Astrocyte (in vitro differentiated cells and primary cell): Measurements from ENCODE around the gene ABCA1. TPM values are rescaled to one million over a fixed set of nuclear protein-coding genes. Genes with fewer than 3 reads are reported as not detected.
A peak's percentile ranks its signal among the peaks of the same experiment; 100 is the strongest.

Source experiments
- DNase-seq: peaks from one replicate; pipeline ENCODE4 v3.0.0-alpha.2; 2010; ENCODE audit warnings: low read depth
- FAIRE-seq: peaks from 2 replicates; lab custom pipeline; 2011; peaks lifted over from hg19 to GRCh38; lab: Jason Lieb, UNC
- H2AFZ ChIP-seq: 2 replicates; pipeline ENCODE4 v1.6.0; 2012; ENCODE audit warnings: low read depth, low read length, inconsistent platforms
- H3K27ac ChIP-seq: 2 replicates; pipeline ENCODE4 v1.5.1; 2011; ENCODE audit warnings: low read depth, low read length, inconsistent platforms
- H3K27me3 ChIP-seq: 2 replicates; pipeline ENCODE4 v1.6.0; 2011; ENCODE audit warnings: low read length, inconsistent platforms; ENCODE audit not compliant: insufficient read depth
- H3K36me3 ChIP-seq: 2 replicates; pipeline ENCODE4 v1.5.1; 2011; ENCODE audit warnings: low read length, inconsistent platforms; ENCODE audit not compliant: insufficient read depth
- H3K4me1 ChIP-seq: 2 replicates; pipeline ENCODE4 v1.5.1; 2011; ENCODE audit warnings: low read length, inconsistent platforms; ENCODE audit not compliant: insufficient read depth
- H3K4me2 ChIP-seq: 2 replicates; pipeline ENCODE4 v1.6.0; 2012; ENCODE audit warnings: low read length, inconsistent platforms
- H3K4me3 ChIP-seq: 2 replicates; pipeline ENCODE4 v1.5.1; 2011; ENCODE audit warnings: low read depth, mild to moderate bottlenecking, low read length, inconsistent platforms; ENCODE audit not compliant: insufficient read depth
- H3K79me2 ChIP-seq: 2 replicates; pipeline ENCODE4 v1.6.0; 2012; ENCODE audit warnings: mild to moderate bottlenecking, low read length, inconsistent platforms; ENCODE audit not compliant: insufficient read depth
- H3K9ac ChIP-seq: 2 replicates; pipeline ENCODE4 v1.6.0; 2012; ENCODE audit warnings: mild to moderate bottlenecking, low read length, inconsistent platforms
- H3K9me3 ChIP-seq: 2 replicates; pipeline ENCODE4 v1.5.1; 2012; ENCODE audit warnings: low read depth, mild to moderate bottlenecking, low read length, inconsistent platforms; ENCODE audit not compliant: insufficient read depth
- H4K20me1 ChIP-seq: 2 replicates; pipeline ENCODE4 v1.6.0; 2012; ENCODE audit warnings: low read length, inconsistent platforms; ENCODE audit not compliant: insufficient read depth
- H3K27ac Mint-ChIP-seq: one replicate; pipeline ENCODE4 v1.8.0; 2021; ENCODE audit warnings: mild to moderate bottlenecking, mixed read lengths; ENCODE audit not compliant: unreplicated experiment
- H3K27me3 Mint-ChIP-seq: one replicate; pipeline ENCODE4 v1.8.0; 2021; ENCODE audit warnings: low read depth, mixed read lengths; ENCODE audit not compliant: unreplicated experiment
- H3K36me3 Mint-ChIP-seq: one replicate; pipeline ENCODE4 v1.8.0; 2021; ENCODE audit warnings: low read depth, mixed read lengths; ENCODE audit not compliant: unreplicated experiment
- H3K4me1 Mint-ChIP-seq: one replicate; pipeline ENCODE4 v1.8.0; 2021; ENCODE audit warnings: low read depth, mixed read lengths; ENCODE audit not compliant: unreplicated experiment
- H3K4me3 Mint-ChIP-seq: one replicate; pipeline ENCODE4 v1.8.0; 2021; ENCODE audit warnings: mild to moderate bottlenecking, moderate library complexity, mixed read lengths; ENCODE audit not compliant: unreplicated experiment
- H3K9me3 Mint-ChIP-seq: one replicate; pipeline ENCODE4 v1.8.0; 2021; ENCODE audit warnings: mild to moderate bottlenecking, mixed read lengths; ENCODE audit not compliant: unreplicated experiment
- CTCF ChIP-seq: IDR thresholded peaks from 2 replicates; pipeline ENCODE4 v1.5.1; 2011; ENCODE audit warnings: low read depth, mild to moderate bottlenecking, inconsistent platforms, low read length, moderate library complexity; ENCODE audit not compliant: insufficient read depth
- EZH2 ChIP-seq: IDR thresholded peaks from 2 replicates; pipeline ENCODE4 v1.6.1; 2012; ENCODE audit warnings: mild to moderate bottlenecking, low read length, inconsistent platforms; ENCODE audit not compliant: insufficient read depth
- total RNA-seq: library from RNA; stranded (reverse); gene quantifications from 2 replicates; pipeline ENCODE4 v1.2.1, GENCODE V29; 2021

ABCA1 gene
- total RNA-seq, 1 donor from 2014 or later, result 109 TPM

- Histone ChIP-seq H3K27ac (no peak overlapping the region), H3K4me2 (no peak overlapping the region), H3K9ac (no peak overlapping the region), H3K4me3 (no peak overlapping the region), H2AFZ (no peak overlapping the region), H3K79me2 (no peaks in the 10 kb centered on the region), H3K9me3 (no peaks in the 10 kb centered on the region), H3K27me3 (no peaks in the 10 kb centered on the region), H3K4me1 (no peaks in the 10 kb centered on the region), H3K36me3 (no peaks in the 10 kb centered on the region), H4K20me1 (no peaks in the 10 kb centered on the region)
- peaks cover 12% of the 10 kb centered on the region for H3K4me1 Mint-ChIP-seq
- no peaks in the 10 kb centered on the region for H3K36me3 Mint-ChIP-seq
- H3K9me3 Mint-ChIP-seq, result no peaks in the 10 kb centered on the region
- H3K4me3 Mint-ChIP-seq, result no peak overlapping the region
- DNase-seq, result no peak
- FAIRE-seq, result no peak
- TF ChIP-seq EZH2, result no peak
- no peak for TF ChIP-seq CTCF
- H3K27me3 Mint-ChIP-seq, result no peaks in the 10 kb centered on the region
- H3K27ac Mint-ChIP-seq, result peak overlapping the region; percentile 18
These were observed 22.9 kb upstream of the ABCA1 start for GRCh38 chr9:104950838-104951237.

- Mint-ChIP-seq H3K4me3 (no peak overlapping the region), H3K36me3 (no peaks in the 10 kb centered on the region), H3K9me3 (no peaks in the 10 kb centered on the region), H3K4me1 (peaks cover 23% of the 10 kb centered on the region), H3K27ac (no peak overlapping the region), H3K27me3 (no peaks in the 10 kb centered on the region)
- Histone ChIP-seq H3K27me3 (no peaks in the 10 kb centered on the region), H3K9me3 (no peaks in the 10 kb centered on the region), H2AFZ (no peak overlapping the region), H3K36me3 (no peaks in the 10 kb centered on the region), H3K4me3 (no peak overlapping the region), H3K27ac (no peak overlapping the region), H3K79me2 (no peaks in the 10 kb centered on the region), H3K4me2 (no peak overlapping the region), H3K9ac (no peak overlapping the region), H4K20me1 (no peaks in the 10 kb centered on the region), H3K4me1 (no peaks in the 10 kb centered on the region)
- DNase-seq, result no peak
- no peak for FAIRE-seq
- TF ChIP-seq CTCF (no peak), EZH2 (no peak)
These were observed 20.3 kb upstream of the ABCA1 start for GRCh38 chr9:104948277-104948676.

DNA sequence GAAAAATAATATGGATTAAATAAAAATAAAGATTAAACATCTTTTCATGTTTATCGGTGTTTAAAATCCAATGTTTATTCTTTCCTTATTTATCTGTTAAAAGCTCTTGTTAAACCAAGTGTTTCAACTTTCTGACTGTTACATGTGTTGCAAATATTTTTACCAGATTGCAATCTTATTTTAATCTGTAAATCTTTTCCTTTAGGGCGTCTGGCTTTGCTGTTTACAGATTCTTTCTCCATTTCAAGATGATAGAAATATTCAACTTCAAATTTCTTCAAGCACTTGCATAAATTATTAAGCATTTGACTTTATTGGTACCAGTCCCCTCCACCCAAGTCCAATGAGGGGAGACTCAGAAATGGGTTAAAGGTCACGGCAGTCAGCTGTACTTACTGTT is 16.9 kb upstream of the ABCA1 start:
- Mint-ChIP-seq H3K27ac (no peak overlapping the region), H3K27me3 (no peaks in the 10 kb centered on the region), H3K9me3 (no peaks in the 10 kb centered on the region), H3K36me3 (no peaks in the 10 kb centered on the region), H3K4me3 (no peak overlapping the region), H3K4me1 (peaks cover 16% of the 10 kb centered on the region)
- Histone ChIP-seq H3K4me1 (no peaks in the 10 kb centered on the region), H3K9ac (no peak overlapping the region), H3K27ac (no peak overlapping the region), H3K9me3 (no peaks in the 10 kb centered on the region), H3K79me2 (no peaks in the 10 kb centered on the region), H3K36me3 (no peaks in the 10 kb centered on the region), H3K4me2 (no peak overlapping the region), H4K20me1 (no peaks in the 10 kb centered on the region), H2AFZ (no peak overlapping the region), H3K4me3 (no peak overlapping the region), H3K27me3 (no peaks in the 10 kb centered on the region)
- DNase-seq (no peak), FAIRE-seq (no peak)
- TF ChIP-seq CTCF (no peak), EZH2 (no peak)
